ELR (cell line): Measurements from ENCODE around the gene PRR5L.
"Not testable (repeated sequence)": the region's sequence is repeated elsewhere in the genome, so short reads cannot be mapped to it uniquely, and the experiment has no call there.

ENCODE experiments used
- DNase-seq: peaks from one replicate; pipeline ENCODE4 v3.0.0-alpha.2; 2015; ENCODE audit warnings: low read depth

Gene PRR5L

DNA sequence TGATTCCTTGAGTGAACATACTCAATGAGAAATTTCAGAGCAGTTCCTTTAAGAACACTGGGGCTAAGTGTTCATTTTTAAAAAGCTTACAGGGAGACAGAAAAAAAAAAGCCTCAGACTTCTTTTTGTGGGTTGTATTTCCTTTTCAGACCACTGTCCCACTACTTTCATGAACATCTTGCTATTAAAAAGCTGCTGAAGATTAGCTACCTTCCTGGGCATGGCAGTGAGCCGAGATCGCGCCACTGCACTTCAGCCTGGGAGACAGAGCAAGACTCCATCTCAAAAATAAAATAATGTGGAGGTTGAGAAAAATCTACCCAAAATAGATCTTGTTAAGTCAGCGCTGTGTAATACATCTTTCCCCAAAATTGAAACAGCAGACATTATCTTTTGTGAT lies 203.2 kb downstream of the PRR5L start:
- DNase-seq, result no peak

DNA sequence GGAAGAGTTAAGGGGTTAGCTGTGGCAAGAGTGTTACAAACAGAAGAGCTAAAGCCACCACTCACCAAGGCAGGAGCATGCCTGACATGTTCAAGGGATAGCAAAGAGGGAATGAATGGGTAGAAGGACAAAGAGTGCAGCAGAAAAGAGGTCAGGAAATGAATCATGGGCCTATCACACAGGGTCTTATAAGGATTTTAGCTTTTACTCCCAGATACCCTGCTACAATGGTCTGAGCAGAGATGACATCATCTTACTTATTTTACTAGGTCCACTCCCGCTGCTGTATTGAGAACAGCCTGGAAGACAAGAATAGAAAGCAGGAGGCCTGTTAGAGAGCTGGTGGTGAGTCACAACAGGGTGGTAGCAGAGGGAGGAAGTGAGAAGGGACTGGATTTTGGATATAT lies 204.2 kb downstream of the PRR5L start:
- DNase-seq, result peak; percentile 96

GRCh38 chr11:36501236-36501635 lies 205.1 kb downstream of the PRR5L start:
- DNase-seq, result no peak

DNA sequence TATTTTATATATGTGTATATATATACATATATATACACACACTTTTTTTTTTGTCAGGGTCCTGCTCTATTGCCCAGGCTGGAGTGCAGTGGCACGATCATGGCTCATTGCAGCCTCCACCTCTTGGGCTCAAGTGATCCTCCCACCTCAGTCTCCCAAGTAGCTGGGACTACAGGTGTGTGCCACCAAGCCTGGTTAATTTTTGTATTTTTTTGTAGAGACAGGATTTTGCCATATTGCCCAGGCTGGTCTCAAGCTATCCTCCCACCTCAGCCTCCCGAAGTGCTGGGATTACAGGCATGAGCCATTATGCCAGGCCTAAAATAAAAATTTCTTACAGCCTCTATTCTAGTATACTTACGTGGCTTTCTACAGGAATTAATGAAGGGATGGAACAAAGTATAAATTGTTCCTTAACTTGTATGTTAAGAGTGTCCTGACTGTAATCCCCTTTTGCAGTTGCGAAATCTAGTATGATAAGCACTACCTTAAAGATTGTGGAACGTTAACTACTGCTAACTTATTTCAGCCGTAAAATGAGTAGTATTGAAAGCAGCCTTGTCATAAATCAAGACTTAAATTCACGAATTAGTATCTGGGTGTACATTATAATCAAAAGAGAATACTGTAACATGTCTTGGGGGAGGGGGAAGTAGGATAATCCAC lies 211.9 kb downstream of the PRR5L start:
- DNase-seq, result no peak

GRCh38 chr11:36508743-36509142 lies 212.7 kb downstream of the PRR5L start:
- DNase-seq, result no peak

- peak; percentile 58 for DNase-seq
These were observed 213.1 kb downstream of the PRR5L start for GRCh38 chr11:36509201-36509639.

DNA sequence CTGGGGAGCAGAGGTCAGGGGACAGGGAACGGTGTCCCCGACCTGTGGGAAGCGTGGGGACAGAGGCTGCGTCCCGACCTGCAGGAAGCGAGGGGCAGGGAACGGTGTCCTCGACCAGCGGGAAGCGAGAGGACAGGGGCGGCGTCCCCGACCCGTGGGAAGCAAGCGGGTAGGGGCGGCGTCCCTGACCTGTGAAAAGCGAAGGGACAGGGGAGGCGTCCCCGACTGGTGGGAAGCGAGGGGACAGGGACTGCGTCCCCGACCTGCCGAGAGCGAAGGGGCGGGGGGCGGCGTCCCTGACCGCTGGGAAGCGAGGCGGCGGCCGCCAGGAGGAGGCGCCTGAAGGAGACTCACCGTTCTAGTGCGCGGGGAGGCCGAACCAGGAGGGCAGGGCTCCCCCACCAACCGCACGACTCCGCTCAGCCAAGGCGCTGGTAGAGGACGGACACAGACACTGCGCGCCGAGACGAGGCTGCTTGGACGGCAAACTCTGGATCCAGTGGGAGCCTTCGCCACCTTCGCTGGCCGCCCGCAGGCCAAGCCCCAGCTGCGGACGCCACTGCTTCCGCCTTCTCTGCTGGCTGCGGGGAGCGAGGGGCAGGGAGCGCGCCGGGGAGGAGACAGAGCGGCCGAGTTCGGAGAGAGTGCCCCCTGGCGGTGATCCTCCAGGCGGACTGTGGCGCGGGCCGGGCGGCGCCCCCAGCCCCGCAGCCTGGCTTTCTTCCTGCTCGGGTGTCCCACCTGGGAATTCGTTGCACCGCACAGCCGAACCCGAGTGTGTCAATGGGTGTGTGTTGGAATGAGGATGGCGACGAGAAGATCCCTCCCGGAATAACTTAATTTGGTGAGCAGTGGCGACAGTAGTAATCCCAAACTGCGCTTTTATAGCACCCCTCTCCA lies 213.9 kb downstream of the PRR5L start, which contains the start of gene TRAF6:
TRAF6 (minus strand) TSS at position 579 of the 900 bp plus-strand sequence. CDS start 8,757 bp downstream, outside the sequence.
- peak; percentile 88 for DNase-seq

DNA sequence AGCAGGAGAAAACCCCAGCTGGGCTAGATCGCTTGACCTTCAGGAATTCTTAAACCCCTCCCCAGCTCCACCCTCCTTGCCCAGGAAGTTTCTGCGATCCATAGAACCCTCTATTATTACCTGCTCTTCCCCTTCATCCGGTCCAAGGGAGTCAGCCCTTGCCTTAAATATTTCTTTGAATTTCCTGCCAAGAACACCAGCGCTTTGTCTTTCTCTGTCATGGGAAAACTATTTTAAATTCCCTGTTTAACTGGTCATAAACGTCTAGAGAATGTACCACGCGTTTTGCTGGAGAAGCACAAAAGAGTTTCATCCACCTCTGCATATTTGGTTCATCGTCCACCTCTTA lies 214.5 kb downstream of the PRR5L start:
- DNase-seq, result peak; percentile 55

GRCh38 chr11:36511062-36511461 lies 215.0 kb downstream of the PRR5L start:
- DNase-seq, result not testable (repeated sequence)

- peak; percentile 64 for DNase-seq
These were observed 215.9 kb downstream of the PRR5L start for GRCh38 chr11:36512016-36512415.

- peak; percentile 22 for DNase-seq
These were observed 217.9 kb downstream of the PRR5L start for GRCh38 chr11:36513965-36514364.
